HG03039 (cell line): ENCODE results near the gene SCGN.
"Not testable (repeated sequence)": the region's sequence is repeated elsewhere in the genome, so short reads cannot be mapped to it uniquely, and the experiment has no call there.

ENCODE experiments used
- ATAC-seq: cut with Tn5 transposase; IDR thresholded peaks from one replicate; pipeline ENCODE4 v1.9.1; 2021; ENCODE audit warnings: mild to moderate bottlenecking, moderate library complexity; ENCODE audit not compliant: unreplicated experiment

Gene SCGN

DNA sequence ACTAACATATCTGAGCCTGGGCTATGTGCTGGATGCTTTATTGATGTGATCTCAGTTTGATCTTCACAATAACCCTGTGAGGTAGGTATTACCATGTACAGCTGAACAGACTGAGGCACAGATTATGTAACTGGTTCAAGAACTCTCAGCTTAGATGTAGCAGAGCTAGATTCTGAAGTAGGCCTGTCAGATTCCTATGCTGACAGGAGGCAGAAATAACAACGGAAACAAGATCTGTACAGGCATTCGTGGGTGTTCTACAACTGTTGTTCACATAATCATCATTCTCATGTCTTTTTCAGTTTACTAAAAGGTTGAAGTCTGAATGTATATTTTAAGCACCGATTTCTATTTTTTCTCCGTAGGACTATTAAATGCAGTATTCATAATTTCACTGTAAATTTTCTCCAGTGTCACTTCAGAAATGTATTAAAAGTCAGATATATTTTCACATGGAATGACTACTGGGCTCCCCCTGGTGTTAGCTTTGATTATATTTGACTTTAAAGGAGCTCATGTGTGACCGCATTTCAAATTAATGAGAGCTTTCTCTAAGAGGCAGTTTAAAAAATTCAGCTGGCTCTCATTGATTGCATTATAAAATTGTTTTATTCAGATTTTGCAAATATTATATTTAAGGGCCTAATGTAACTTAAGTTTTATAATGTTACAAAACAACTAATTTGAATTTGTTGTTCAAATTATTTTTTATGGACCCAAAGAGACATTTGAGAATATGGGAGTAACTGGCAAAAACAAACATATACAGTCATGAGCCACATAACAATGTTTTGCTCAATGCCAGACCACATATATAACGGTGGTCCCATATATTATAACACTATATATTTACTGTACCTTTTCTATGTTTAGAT lies 66.1 kb downstream of the SCGN start:
- no peak for ATAC-seq

DNA sequence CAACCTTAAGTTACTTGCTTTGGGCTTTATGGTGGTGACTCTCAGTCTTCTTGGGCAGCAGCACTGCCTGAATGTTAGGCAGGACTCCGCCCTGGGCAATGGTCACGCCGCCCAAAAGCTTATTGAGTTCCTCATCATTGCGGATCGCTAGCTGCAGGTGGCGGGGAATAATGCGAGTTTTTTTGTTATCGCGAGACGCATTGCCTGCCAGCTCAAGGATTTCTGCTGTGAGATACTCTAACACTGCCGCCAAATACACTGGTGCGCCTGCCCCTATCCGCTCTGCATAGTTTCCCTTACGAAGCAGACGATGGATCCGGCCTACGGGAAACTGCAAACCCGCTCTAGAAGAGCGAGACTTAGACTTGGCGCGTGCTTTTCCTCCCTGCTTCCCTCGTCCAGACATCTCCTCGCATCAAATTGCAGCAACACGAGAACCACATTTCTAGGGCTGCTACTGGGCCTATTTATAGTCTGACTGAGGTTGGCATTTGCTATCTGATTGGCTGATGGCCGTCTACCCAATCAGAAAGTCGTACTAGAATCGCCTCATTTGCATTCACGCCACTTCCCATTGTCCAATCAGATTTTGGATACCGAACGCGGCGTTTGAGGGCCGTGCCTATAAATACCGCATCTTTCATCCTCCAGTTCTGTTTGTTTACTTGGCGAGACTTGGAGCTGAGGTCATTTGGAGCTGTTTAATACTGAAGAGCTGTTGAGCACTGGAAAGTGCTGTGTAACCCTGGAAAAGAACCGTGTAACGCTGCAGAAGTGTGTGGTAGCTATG lies 74.3 kb downstream of the SCGN start:
- ATAC-seq: no peak

DNA sequence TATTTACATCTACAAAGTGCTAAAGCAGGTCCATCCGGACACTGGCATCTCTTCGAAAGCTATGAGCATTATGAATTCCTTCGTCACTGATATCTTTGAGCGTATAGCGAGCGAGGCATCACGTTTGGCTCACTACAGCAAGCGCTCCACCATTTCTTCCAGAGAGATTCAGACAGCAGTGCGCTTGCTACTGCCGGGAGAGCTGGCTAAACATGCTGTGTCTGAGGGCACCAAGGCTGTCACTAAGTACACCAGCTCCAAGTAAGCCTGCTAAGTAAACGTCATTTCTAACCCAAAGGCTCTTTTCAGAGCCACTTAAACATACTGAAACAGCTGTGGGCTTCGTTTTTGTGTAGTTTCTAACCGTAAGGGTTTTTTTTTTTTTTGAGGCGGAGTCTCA lies 75.0 kb downstream of the SCGN start:
- no peak for ATAC-seq

DNA sequence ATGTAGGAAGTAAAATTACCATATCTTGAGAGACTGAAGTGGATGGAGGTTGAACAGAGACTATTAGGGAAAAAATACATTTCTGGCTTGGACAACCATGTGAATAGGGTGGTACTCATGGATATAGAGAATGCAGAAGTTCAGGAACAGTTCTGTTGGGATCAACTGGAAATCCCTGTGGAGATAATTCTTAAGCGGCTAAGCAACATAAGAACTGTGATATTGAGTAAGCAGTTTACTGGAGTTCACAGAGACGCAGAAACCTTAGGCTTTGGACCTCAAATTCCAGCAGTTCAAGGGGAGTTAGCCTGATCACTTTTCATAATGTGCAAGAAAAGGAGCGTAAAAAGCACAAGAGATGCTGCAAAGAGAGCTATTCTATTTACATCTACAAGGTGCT lies 78.9 kb downstream of the SCGN start:
- ATAC-seq: no peak

DNA sequence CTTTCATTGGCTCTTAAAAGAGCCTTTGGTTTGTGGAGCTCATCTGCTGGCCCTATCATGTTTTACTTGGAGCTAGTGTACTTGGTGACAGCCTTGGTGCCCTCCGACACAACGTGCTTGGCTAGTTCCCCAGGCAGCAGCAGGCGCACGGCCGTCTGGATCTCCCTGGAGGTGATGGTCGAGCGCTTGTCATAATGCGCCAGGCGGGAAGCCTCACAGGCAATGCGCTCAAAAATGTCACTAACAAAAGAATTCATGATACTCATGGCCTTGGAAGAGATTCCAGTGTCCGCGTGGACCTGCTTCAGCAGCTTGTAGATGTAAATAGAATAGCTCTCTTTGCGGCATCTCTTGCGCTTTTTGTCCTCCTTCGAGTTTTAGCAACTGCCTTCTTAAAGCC lies 79.7 kb downstream of the SCGN start:
- no peak for ATAC-seq

DNA sequence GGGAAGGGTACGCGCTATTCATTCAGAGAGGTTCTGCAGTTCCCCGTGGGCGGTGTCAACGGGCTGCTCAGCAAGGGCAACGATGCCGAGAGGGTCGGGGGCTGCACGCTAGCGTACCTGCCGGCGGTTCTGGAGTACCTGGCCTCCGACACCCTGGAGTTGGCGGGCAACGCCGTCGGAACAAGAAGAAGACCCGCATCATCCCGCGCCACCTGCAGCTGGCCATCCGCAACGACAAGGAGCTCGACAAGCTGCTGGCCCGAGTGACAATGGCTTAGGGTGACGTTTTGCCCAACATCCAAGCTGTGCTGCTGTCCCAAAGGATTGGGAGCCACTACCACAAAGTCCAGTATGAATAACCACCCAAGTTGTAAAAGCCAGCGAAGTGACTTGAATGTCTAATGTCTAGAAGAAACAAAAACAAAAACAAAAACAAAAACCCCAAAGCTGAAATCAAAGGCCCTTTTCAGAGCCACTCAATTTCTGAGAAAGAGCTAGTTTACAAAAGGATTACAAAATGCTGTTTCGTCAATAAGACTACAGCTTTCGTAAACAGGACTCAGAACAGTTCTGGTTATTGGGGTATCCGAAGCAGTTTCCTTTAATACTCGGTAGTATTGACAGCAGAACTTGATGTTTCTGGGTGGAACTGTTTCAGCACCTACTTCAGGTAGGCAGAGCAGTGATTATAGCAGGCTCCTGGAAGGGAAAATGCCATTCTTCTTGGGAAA lies 80.6 kb downstream of the SCGN start:
- no peak for ATAC-seq

DNA sequence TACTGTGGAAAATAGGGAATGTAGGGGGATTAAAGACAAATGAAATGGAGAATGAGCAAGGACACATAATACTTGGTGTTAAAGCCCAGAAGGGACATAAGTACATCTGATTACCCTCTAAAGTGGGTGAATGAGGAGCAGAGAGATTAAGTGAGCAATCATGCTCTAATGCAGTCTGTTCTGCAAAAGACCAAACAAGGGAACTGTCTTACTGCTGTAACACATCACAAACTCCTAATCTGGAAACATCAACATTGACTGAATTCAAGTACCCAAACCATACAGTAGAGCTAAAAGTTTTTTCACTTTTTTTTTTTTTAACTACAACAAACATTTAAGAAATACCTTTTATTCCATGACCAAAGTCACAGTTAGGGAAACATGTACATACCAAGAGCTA lies 83.2 kb downstream of the SCGN start:
- no peak for ATAC-seq

DNA sequence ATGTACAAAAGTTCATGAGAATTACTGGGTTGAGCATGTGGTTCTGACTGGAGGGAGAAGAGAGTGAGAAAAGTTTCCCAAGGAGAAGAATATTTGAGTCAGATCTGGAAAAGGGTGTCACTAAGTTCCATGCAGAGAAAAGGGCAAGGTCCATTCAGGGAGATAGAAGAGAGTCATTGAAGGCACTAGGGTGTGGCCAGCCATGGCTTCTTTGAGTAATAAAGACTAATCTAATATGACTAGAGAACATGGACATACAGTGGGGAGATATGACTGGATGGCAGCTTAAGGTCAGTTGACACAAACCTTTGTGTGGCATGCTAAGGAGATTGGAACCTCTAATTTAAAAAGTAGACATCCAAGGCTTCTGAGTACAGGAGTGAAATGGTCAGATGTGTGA lies 91.9 kb downstream of the SCGN start:
- no peak for ATAC-seq

DNA sequence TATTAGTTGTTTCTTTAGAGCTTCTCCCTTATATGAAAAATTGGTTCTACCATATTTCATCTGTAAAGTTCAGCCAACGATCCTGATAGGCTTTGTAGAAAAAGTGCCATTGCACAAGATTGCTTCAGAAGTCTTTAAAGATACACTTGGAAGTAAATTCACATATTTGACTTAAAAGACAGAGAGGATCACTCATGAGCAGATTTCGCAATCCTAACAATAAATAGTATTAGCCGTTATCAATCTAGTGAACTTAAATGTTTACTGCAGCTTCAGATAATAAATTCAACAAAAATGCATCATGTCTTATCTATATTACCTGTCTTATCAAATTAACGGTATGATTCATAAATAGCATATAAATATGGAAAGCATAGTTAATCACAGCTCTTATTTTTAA lies 93.8 kb downstream of the SCGN start:
- ATAC-seq: no peak

DNA sequence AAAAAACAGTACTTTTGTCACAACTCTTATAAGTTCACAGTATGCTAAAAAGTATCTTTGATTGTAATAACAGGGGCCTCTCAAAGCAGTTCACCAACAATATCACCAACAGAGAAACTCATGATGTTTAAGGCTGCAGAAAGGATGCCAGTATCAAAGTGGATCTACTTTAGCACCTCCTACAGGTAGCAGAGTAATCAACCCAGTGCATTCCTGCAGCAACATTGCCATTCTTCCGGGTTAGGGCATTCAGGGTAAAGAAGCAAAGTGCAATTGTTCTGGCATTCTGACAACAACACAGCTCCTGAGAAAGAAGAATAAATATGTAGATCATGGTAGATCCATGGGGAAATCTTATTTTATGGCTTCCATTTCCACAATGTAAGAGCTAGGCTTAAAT lies 95.0 kb downstream of the SCGN start:
- ATAC-seq: no peak

DNA sequence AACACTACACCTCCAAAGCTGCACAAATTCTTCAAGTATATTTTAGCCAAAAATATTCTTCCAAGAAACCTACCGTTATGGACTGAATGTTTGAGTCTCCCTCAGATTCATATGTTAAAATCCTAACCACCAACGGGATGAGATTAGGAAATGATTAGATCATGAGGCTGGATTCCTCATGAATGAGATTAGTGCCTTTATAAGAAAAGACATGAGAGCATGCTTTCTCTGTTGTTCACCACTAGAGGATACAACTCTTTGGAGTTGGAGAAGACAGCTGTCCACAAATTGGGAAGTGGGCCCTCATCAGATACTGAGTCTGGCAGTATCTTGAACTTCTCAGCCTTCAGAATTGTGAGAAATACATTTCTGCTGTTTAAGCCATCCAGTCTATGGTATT lies 95.5 kb downstream of the SCGN start:
- no peak for ATAC-seq

DNA sequence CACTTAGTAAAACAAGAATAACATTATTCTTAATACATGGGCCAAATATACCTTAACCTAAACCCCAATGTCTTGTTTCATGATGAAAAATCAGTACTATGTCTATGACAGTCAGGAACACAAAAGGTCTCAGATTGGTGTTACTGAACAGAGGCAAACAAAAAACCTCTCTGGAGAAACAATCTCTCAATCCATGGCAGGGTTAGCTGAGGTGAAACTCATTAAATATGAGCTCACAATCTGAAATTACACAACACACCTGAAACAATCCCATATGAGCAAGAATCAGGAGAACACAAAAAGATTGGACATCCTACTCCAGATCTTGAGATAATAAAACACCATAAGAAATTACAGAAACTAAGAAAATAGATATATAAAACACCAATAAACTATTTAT lies 96.0 kb downstream of the SCGN start:
- ATAC-seq: no peak

DNA sequence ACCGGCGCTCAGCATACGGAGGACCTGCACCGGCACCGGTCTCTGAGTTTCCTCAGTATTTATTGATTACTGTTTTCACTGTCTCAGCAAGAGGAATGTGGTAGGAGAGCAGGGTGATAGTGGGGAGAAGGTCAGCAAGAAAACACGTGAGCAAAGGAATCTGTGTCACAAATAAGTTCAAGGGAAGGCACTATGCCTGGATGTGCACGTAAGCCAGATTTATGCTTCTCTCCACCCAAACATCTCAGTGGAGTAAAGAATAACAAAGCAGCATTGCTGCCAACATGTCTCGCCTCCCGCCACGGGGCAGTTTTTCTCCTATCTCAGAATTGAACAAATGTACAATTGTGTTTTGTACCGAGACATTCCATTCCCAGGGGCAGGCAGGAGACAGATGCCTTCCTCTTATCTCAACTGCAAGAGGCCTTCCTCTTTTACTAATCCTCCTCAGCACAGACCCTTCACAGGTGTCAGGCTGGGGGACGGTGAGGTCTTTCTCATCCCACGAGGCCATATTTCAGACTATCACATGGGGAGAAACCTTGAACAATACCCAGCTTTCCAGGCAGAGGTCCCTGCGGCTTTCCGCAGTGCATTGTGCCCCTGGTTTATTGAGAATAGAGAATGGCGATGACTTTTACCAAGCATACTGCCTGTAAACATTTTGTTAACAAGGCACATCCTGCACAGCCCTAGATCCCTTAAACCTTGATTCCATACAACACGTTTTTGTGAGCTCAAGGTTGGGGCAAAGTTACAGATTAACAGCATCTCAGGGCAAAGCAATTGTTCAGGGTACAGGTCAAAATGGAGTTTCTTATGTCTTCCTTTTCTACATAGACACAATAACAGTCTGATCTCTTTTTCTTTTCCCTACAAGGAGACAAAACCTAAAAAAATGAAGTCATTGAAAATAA lies 96.8 kb downstream of the SCGN start:
- ATAC-seq: not testable (repeated sequence)

DNA sequence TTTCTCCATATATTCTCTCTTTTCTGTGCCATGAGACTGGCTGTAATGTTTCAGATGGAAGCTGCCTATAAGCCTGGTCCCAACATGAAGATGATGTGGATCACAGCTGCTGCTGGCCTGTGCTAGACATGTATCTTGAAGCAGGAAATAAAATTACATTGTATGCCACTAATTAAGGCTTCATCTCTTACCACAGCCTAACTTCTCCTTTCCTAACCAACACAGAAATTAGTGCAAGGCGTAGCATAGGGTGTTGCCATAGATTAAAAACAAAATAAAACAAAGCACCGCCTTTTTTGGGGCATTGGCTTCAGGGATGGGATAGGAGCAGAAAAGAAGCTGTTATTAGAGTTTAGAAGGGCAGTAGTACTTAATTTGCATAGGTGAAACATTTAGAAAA lies 97.8 kb downstream of the SCGN start:
- ATAC-seq: no peak

DNA sequence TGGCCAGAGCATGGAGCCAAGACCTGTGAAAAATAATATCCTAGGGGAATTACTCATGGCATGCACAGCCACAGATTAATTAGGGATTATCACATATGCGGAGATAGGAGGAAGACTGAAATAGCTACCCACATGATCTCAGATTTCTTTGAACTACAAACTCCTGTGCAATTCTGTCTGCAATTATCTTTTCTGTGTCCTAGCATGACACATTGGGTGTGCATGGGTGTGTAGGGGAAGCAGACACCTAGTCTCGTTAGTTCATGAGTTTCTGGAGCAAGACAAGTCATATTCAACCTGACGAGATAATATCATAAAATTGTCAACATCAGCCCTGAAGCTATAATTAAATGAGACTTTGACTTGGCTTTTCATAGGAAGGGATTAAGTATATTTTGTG lies 98.9 kb downstream of the SCGN start:
- ATAC-seq: no peak
